ENCODE data around the gene PRKCD. TPM values are rescaled to one million over a fixed set of nuclear protein-coding genes. Genes with fewer than 3 reads are reported as not detected.

The PRKCD gene
- total and polyA plus RNA-seq, 9 of the 15 experiments (the other 6 are each of a cell fraction or from before 2014, with no cell fraction given), result 2.5 to 19.5 (median 6.1) TPM

DNA sequence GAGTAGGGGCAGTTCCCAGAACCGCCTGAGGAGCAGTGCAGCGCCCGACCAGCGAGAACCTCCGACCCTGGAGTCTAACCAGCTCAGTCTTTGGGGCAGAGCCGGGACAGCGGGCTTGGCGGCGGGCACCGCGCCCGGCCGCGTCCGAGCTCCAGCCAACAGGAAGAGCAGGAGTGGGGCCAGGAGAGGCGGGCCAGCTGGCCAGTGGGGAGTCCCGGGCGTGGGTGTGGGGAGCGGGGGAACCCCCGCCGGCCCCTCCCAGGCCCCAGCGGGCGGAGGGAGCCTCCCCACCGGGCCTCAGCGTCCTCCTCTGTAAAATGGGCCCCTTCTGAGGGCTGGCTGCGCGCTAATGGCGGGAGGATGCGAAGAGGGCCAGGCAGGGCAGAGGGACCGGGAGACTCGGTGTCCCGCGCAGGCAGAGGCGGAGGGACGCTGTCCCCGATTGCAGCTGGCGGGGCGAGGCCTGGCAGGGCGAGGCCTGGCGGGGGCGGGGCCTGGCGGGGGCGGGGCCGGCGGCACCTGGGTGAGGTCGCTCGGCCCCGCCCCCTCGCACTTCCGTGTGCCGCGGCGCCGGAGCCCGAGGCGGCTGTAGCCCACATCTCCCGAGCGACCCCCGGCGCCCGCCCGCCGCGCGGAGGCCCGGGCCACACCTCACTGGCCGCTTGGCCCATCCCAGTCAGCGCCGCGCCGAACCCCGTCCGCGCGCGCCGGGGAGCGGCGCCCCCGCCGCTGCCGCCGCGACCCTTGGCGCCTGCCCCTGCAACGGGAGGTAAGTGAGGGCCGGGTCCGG lies at the start of gene PRKCD (continued):
- TF ChIP-seq GATAD2B (IDR thresholded peaks at IDR 0.05; ENCODE audit: borderline replicate concordance) (peak; percentile 57; the same call in 1 of the 2 replicates), HDAC6 (IDR thresholded peaks at IDR 0.05; ENCODE audit: low read depth, low read length) (no peak), MAZ (CRISPR knock-in tag; conservative IDR thresholded peaks at IDR 0.05 in 1 of 2, IDR thresholded peaks at IDR 0.05 in 1 of 2) (0 out of 4 replicates have a peak, but pooled peaks of 1 of the 2 experiments have one; percentile 45), TBP (optimal IDR thresholded peaks at IDR 0.05; ENCODE audit: low read depth, low read length) (peak; percentile 9), HIVEP1 (CRISPR knock-in tag; IDR thresholded peaks at IDR 0.05) (0 out of 2 replicates have a peak, but pooled peaks have one; percentile 52), CBX1 (IDR thresholded peaks at IDR 0.05; ENCODE audit: low read depth) (0 out of 2 replicates have a peak, but pooled peaks have one; percentile 34), ZBTB1 (CRISPR knock-in tag; IDR thresholded peaks at IDR 0.05; ENCODE audit: borderline replicate concordance, low read depth) (0 out of 2 replicates have a peak, but pooled peaks have one; percentile 4), ELF1 (tag; IDR thresholded peaks at IDR 0.05) (peak; percentile 66; the same call in 1 of the 2 replicates), EGR1 (conservative IDR thresholded peaks at IDR 0.05) (peak; percentile 65), PML (IDR thresholded peaks at IDR 0.05; ENCODE audit: low read length) (no peak), KDM5B (IDR thresholded peaks at IDR 0.05; ENCODE audit: insufficient replicate concordance, low read depth, low read length) (peak; percentile 36), GABPB1 (CRISPR knock-in tag; IDR thresholded peaks at IDR 0.05) (0 out of 2 replicates have a peak, but pooled peaks have one; percentile 39), PCBP1 (IDR thresholded peaks at IDR 0.05; ENCODE audit: low read depth, low read length, poor library complexity, severe bottlenecking) (peak; percentile 30), ZNF75A (CRISPR knock-in tag; IDR thresholded peaks at IDR 0.05) (no peak), SIN3A (IDR thresholded peaks at IDR 0.05; ENCODE audit: borderline replicate concordance in 2 of 2, control insufficient read depth in 1 of 2, low read depth in 2 of 2, low read length in 2 of 2) (peak in 1 of 2 experiments; percentile 42; a peak in 1 of 4 replicates), BCOR (IDR thresholded peaks at IDR 0.05) (0 out of 2 replicates have a peak, but pooled peaks have one; percentile 26), NRF1 (conservative IDR thresholded peaks at IDR 0.05 in 1 of 2, IDR thresholded peaks at IDR 0.05 in 1 of 2) (peak; percentile 46 to 47; a peak in 3 of 4 replicates), ZBTB7A (IDR thresholded peaks at IDR 0.05; ENCODE audit: borderline replicate concordance, control insufficient read depth, low read depth, low read length) (peak; percentile 51; the same call in 1 of the 2 replicates)
- TF ChIP-seq, protein P1, sequence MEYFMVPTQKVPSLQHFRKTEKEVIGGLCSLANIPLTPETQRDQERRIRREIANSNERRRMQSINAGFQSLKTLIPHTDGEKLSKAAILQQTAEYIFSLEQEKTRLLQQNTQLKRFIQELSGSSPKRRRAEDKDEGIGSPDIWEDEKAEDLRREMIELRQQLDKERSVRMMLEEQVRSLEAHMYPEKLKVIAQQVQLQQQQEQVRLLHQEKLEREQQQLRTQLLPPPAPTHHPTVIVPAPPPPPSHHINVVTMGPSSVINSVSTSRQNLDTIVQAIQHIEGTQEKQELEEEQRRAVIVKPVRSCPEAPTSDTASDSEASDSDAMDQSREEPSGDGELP (CRISPR knock-in tag; IDR thresholded peaks at IDR 0.05; ENCODE audit: borderline replicate concordance), result peak; percentile 74; the same call in 1 of the 2 replicates
- TF ChIP-seq, protein P2, sequence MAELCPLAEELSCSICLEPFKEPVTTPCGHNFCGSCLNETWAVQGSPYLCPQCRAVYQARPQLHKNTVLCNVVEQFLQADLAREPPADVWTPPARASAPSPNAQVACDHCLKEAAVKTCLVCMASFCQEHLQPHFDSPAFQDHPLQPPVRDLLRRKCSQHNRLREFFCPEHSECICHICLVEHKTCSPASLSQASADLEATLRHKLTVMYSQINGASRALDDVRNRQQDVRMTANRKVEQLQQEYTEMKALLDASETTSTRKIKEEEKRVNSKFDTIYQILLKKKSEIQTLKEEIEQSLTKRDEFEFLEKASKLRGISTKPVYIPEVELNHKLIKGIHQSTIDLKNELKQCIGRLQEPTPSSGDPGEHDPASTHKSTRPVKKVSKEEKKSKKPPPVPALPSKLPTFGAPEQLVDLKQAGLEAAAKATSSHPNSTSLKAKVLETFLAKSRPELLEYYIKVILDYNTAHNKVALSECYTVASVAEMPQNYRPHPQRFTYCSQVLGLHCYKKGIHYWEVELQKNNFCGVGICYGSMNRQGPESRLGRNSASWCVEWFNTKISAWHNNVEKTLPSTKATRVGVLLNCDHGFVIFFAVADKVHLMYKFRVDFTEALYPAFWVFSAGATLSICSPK (IDR thresholded peaks at IDR 0.05; ENCODE audit: borderline replicate concordance), result no peak
- TF ChIP-seq, protein P3, sequence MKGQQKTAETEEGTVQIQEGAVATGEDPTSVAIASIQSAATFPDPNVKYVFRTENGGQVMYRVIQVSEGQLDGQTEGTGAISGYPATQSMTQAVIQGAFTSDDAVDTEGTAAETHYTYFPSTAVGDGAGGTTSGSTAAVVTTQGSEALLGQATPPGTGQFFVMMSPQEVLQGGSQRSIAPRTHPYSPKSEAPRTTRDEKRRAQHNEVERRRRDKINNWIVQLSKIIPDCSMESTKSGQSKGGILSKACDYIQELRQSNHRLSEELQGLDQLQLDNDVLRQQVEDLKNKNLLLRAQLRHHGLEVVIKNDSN (CRISPR knock-in tag; IDR thresholded peaks at IDR 0.05), result no peak
- TF ChIP-seq, protein P4, sequence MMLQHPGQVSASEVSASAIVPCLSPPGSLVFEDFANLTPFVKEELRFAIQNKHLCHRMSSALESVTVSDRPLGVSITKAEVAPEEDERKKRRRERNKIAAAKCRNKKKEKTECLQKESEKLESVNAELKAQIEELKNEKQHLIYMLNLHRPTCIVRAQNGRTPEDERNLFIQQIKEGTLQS (IDR thresholded peaks at IDR 0.05), result no peak
- TF ChIP-seq, protein P4 (CRISPR knock-in tag; conservative IDR thresholded peaks at IDR 0.05), result no peak
